Astrocyte of the spinal cord (primary cell): ENCODE measurements around the gene PRR19.
A peak's percentile ranks its signal among the peaks of the same experiment; 100 is the strongest.

Experiments used
- DNase-seq: peaks from one replicate; pipeline ENCODE4 v3.0.0; 2011; ENCODE audit warnings: low read depth, low spot score
- H3K4me3 ChIP-seq: 2 replicates; pipeline ENCODE4 v1.5.1; 2011; ENCODE audit warnings: low read depth, mild to moderate bottlenecking, low read length, moderate library complexity
- CTCF ChIP-seq: IDR thresholded peaks from 2 replicates; pipeline ENCODE4 v1.5.1; 2012; ENCODE audit warnings: low read depth, mild to moderate bottlenecking, low read length, inconsistent platforms
- in situ Hi-C: cut with HindIII; loops from 2 replicates; pipeline ENCODE4 v1.10.0; 2017; ENCODE audit warnings: low sequenced_read_pairs

PRR19 gene

GRCh38 chr19:42301646-42302203 is at the start of gene PRR19:
TSS of gene PRR19 (plus strand) at chr19:42302132. CDS start at chr19:42309585, 7,453 bp downstream.
- peak within 1 kb of the TSS; percentile 82 for H3K4me3 ChIP-seq
- in situ Hi-C loops, result no loop called here
- TF ChIP-seq CTCF, result no peak
- no peak for DNase-seq

GRCh38 chr19:42252365-42253244 is 49.3 kb upstream of the PRR19 start:
- DNase-seq, result peak; percentile 49
- in situ Hi-C loops, result no loop called here
- no peak for TF ChIP-seq CTCF
- H3K4me3 ChIP-seq, result peak overlapping the region; percentile 98

GRCh38 chr19:42253245-42254088 is 48.5 kb upstream of the PRR19 start:
- TF ChIP-seq CTCF, result no peak
- DNase-seq, result peak; percentile 28
- H3K4me3 ChIP-seq, result peak overlapping the region; percentile 98
- in situ Hi-C loops, result no loop called here

- in situ Hi-C loops, result no loop called here
- peak overlapping the region; percentile 98 for H3K4me3 ChIP-seq
- TF ChIP-seq CTCF, result no peak
- peak; percentile 68 for DNase-seq
Observed at GRCh38 chr19:42254089-42254849, 47.7 kb upstream of the PRR19 start.

GRCh38 chr19:42254850-42255765 is 46.8 kb upstream of the PRR19 start, which contains the start of gene ERF:
TSS of gene ERF (minus strand) at chr19:42255128. CDS start at chr19:42254999, 129 bp downstream.
- DNase-seq, result peak; percentile 92
- in situ Hi-C loops, result no loop called here
- H3K4me3 ChIP-seq, result peak within 1 kb of the TSS; percentile 98
- TF ChIP-seq CTCF, result no peak
